HuH-7 (cell line): Measurements from ENCODE around the gene BTAF1.

Experiments
- DNase-seq: peaks from one replicate; pipeline ENCODE4 v3.0.0; 2011; ENCODE audit warnings: low spot score

The BTAF1 gene

DNA sequence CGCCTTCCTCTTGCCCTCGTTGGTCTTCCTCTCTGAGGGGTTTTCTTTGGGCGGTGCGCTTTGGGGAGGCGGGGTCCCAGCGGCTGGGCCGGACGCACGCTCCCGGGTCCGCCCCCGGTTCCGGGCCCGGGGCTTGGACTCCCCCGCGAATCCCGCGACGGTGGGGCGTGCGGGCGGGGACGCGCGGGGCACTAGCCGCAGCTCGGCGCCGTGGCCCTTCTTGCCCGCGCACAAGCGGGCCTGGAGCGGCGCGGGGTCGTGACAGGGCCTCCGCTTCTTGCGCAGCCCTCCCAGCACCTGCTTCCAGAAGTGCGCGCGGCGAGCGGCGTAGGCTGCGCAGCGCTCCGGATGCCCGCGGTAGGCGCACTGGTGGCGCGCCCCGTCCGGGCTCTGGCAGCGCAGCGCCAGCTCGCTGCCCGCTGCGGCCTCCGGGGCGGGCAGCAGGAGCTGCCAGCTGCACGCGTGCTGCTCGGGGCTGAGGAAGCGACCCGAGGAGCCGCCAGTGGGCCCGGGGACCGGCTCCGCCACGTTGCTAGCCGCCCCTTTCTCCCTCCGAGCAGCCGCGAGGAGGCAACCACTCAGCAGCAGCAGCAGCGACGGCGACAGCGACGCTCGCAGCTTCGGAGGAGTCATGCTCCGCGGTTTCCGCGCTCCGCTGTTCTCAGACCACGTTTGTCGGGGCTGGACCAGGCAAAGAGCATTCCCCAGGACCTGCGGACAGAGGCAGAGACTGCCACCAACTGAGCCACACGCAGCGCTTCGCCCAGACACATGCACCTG is 15.0 kb upstream of the BTAF1 start:
- peak; percentile 81 for DNase-seq

DNA sequence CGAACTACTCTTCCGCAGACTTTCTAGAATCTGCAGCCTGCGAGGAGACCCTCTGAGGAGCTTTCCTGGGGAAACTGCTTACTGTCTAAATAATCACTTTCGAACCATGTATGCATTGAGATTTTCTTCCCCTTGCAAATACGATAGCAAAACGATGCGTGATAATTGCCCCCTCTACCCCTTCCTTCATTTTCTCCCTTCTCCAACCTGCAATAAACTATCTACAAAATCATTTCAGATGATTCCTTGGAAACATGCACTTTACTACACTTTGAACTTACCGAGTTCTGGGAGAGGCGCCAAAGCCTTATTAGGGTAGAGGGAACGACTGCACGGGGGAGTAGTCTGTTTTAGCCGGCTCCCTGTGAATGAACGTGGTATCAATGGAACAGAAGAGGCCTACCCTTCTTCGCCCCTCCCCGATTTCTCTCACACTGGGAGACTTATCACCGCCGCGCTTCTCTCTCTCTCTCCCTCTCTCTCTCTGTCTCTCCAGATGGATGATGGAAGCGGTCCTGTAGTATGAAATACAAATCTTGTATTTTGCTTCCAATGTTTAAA is 14.4 kb upstream of the BTAF1 start, which contains the start of gene FGFBP3:
Gene FGFBP3 (minus strand): TSS at position 370 of the 561 bp plus-strand sequence. CDS start 517 bp downstream, outside the sequence.
- no peak for DNase-seq

DNA sequence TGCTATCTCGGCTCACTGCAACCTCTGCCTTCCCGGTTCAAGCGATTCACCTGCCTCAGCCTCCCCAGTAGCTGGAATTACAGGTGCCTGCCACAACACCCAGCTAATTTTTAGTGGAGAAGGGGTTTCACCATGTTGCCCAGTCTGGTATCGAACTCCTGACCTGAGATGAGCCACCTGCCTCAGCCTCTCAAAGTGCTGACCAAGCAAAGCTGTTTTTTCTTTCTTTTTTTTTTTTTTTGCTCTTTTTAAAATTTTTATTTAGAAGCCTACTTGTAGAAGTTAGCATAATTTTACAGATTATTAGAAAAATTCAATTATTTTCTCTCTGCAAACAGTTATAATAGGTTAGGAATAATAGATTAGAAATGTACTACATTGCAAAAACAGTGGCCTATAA is 13.1 kb upstream of the BTAF1 start:
- no peak for DNase-seq

DNA sequence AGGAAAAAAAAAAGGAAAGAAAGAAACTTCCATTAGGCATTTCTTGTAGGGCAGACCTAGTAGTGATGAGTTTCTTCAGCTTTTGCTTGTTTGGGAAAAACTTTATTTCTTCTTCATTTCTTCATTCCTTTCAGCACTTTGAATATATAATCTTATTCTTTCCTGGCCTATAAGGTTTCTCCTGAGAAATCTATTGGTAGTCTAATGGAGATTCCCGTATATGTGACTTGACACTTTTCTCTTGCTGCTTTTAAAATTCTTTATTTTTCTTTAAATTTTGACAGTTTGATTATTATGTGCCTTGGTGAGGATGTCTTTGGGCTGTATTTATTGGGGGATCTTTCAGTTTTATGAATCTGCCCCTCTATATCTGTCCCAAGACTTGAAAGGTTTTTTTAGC is 3.9 kb upstream of the BTAF1 start:
- no peak for DNase-seq

DNA sequence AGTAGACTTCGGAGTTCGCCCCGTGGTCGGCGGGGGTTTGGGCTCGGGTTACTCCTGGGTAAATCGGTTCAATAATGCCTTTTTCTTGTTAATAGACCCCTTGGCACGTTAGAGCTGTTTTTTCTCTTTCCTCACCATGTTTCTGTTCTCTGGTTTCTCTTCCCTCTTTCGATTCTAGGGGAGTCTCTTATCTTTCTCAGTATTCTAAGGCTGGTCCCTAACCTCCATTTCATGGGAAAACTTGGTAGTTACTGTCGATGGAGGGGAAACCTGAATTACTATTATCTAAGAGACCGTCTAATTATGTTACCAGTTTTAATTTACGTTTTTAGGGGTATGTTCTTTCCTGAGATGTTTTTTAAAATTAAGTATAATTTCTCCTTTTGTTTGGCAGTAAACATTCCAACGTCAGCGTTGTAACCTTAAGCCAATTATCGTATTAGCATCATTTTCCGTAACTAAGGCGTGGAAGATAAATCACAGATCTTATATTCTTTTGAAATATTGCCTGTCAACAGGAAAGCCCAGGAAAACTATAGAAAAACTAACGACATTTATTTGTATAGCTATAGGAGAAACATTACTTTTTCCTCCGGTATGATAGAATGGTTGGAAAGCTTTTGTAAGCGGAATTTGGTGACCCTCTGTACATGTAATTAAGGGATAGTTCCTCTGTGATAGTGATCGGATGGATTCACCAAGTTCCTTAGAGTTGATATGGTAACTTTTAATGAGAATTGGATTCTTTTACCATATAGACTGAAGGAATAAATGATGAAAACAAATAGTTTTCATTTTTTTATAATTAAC is 847 bp downstream of the BTAF1 start:
- DNase-seq: no peak

DNA sequence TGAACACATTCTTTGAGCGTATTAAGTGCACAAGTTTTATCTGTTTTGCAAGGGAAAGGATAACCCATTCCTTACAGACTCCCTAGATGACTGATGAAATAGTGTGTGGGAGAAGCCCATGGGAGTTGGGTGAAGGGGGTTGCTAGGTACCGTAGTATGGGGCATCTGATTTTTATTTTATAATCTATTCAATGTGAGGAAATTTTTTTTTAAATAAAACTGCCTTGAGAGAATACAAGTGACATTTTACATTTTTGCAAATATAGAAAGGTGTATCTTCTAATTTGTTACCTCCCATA is 1.4 kb downstream of the BTAF1 start:
- no peak for DNase-seq

DNA sequence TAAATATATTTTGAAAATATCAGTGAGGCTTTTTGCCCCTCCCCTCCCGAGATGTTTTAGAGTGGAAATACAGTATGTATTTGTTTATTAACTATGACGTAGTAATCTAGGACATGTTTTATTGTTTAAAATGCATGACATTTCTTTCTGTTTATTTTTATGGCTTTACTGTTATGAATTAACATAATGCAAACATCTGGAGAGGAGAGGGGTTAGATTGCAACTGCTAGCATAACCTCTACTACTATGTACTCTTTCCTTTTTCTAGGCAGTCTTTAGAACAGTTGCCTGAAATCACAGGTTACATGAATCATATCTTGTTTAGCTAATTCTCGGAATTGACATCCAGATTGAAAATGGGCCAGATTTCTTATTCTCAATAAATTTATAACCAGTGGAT is 7.4 kb downstream of the BTAF1 start:
- no peak for DNase-seq

DNA sequence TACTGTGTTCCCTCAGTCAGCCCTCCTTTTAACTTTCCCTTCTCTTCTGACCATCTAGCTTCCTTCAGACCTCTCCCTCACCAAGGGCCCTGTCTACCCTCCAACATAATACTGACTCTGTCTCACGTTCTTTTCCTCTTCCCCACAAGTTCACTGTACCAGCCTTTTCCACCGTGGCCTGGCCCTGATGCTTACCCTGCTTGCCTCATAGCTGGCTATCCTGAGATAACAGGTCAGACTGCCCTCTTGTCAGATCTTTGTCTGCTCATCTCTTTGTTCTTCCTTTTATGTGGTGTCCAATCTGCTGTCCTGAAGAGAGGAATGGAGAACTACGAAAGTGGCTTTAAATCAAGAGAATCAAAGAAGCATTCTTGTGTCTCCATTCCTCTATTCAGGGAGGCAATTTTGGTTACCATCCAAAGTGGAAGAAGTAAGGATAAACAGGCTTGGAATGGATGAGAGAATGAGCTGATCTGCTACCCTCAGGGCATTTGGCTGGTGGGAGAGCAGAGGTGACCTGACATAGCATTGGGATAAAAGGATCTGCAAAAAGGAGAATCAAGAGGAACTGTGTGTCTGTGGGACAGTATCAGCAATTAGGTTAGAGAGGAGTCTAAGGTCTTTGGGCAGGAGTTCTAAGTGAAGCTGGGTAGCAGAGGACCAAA is 8.1 kb downstream of the BTAF1 start:
- no peak for DNase-seq

DNA sequence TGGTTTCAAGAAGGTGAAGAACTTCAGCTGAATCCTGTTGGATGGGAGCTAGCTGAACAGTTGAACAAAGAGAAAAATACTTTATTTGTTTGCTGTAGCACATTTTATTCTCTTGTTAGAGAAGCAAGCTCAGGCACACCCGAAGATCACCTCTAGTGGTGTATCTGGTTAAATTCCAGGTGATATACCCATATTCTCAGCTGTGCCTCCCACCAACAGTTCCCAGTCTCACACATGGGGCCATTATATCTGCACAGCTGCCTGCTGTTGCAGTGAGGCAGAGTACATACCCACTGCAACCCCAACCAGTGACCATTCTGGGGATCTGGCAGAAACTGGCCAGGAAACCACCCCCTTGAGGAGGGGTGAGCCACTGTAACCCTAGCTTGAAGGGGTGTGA is 9.2 kb downstream of the BTAF1 start:
- no peak for DNase-seq

DNA sequence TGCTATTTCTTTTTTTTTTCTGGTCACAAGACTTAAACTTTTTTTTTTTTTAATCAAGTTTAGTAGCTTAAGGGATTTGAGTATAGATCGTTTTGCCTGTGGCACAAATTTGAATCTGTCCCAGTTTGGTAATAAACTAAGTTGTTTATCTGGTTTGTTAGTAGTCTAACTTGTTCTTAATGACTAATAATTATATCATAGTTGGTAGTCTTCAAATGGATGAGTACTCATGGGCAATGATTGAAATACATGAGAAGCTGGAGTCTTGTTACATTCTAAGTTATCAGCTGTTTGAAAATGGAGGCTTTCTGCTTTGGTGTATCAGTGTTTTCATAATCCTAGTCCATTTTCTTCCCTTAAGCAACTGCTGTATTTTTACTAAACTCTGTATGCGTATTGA is 12.3 kb downstream of the BTAF1 start:
- DNase-seq: no peak

DNA sequence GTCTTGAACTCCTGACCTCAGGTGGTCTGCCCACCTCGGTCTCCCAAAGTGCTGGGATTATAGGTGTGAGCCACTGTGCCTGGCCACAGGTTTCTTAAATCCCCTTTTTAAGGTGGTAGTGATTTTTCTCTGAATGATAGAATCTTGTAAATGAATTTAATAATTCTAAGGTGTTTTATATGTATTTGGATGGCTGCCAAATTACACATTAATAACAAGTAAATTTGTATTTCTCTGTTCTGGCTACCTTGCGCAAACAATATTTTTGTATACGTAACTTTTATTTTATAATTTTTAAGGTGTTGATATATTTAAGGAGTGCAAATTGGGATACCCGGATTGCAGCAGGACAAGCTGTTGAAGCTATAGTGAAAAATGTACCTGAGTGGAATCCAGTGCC is 16.1 kb downstream of the BTAF1 start:
- DNase-seq: no peak

DNA sequence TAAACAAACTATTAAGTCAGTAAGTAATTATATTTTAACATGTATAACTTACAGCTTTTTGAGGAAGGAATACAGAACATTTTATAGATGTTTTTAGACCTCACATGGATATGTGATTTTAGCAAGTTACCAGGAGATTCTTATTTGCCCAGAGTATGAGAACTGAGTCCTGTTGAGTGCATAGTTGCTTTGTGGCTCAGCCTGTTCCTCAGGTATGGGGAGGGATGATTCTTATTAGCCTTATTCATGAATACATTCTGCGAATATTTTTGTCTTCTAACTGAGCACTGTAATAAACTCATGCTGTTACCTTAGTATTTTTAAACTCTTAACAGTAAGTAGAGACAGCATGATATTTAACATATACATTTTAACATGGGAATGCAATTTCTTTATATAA is 17.9 kb downstream of the BTAF1 start:
- no peak for DNase-seq

DNA sequence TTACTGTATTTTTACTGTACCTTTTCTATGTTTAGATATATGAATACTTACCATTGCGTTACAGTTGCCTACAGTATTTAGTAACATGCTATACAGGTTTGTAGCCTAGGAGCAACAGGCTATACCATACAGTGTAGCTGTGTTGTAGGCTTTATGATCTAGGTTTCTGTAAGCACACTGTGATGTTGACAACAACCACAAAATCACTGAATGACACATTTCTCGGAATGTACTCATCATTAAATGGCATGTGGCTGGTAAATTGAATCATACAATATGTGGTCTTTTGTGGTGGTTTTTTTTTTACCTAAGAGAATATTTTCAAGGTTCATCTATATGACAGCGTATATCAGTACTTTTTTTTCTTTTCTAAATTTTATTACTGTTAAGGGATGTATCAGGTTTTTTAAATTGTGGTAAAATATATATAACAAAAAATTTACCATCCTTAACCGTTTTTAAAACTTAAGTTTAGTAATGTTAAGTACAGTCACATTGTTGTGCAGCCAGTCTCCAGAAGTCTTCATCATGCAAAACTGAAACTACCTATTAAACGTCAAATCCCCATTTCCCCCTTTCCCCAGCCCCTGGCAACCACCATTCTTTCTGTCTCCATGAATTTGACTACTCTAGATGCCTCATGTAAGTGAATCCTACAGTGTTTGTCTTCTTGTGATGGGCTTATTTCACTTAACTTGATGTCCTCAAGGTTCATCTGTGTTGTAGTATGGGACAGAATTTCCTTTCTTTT is 21.5 kb downstream of the BTAF1 start:
- DNase-seq: no peak

DNA sequence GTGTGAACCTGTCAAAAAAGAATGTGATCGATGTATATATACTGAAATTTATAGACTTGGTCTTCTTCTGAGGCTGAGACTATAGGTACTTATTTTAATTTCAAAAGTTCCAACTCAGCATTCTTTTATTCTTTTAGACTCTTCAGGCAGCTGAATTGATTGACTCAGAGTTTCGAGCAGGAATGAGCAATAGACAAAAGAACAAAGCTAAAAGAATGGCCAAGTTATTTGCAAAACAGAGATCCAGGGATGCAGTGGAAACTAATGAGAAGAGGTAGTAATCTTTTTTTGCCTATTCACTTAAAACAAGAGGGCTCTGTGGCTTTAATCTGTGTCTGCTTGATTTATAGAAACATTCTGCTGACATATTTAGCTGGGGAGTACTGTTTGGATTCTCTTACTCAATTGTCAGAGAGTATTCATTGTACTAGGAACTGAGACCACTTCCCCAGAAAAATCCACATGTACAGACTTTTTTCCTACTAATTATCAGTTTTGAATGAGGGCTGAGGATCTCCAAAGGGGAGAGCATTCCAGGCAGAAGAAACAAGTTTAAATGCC is 30.1 kb downstream of the BTAF1 start:
- DNase-seq: peak; percentile 5

DNA sequence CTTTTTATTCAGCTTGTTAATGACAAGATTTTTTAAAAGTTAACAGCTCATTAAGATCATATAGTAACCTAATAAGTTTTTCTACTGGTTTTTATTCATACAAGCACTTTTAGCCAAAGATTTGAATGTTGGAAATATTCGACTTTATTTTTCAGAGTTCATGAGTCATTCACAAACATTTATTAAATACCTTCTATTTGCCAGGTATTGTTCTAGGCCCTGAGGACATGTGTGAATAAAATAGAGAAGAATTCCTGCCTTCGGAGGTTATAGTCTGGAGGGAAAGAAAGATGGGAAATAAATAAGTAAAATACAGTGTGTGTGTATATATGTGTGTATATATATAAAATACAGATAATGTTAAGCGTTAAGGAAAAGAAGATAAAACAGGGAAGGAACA is 31.5 kb downstream of the BTAF1 start:
- DNase-seq: no peak

DNA sequence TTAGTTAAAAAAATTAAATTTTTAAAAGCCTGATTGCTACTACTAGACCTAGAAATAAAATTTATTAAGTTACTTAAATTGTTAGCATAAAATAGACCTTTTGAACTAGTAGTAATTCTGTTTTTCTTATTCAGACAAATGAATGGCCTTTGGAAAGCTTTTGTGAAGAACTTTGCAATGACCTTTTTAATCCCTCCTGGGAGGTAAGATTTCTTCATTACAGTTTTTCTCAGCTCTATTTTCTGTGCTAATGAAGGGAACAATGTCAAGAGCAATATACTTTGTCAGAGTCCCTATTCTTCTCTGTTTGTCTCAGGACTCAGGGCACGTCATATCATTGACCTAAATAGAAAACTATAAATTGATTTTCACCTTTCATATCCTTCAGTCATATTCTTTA is 33.5 kb downstream of the BTAF1 start:
- DNase-seq: no peak

DNA sequence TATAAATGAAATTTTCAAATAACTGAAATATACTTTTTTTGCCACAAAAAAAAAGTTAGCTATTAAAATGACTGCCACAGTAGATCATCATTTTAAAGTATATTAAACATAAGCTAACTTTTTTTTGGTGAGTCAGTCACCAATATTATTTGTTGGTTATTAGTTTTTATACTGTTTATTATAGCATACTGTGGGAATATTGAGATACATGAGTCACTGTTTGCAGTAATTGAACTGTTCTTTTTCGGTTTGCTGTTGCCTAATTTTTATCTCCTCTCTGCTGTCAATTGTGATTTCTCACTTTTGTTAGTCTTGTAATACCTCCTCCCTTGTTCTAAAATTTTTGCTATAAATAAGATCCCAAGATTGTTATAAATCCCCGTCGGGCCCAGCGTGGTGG is 45.7 kb downstream of the BTAF1 start:
- DNase-seq: no peak

DNA sequence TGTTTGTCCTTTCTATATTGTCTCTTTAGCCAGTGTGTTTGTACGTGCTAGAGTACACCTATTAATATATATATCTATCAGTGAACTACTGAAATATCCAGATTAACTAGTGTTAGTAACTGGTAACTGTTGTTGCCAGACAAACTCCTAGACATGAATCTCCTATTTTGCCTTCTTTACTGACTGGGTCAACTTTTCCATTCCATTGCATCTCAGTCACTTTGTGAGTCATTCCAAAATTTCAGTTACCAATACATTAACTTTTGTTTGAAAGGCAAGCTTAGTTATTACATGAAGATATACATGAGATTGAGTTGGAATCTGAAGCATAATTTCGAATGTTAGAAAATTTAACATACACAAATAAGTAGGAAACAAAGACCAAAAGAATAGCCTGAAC is 51.4 kb downstream of the BTAF1 start:
- no peak for DNase-seq

DNA sequence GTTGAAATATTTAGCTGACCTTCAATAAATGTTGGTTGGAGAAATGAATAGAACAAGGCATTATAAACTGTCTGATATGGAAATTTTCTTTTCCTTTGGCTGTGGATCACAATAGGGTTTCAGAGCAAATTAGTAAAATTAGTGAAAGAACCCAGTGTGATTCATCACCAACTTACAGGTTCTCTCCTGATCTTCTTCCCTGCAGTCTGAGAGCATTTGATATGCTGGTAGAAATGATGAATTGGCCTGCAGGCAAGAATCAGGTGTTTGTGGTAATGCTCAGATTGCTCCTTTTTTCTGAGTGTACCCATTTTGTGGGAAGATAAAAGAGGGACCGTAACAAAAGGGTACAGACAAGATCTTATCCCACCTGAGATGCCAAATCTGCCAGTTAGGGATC is 51.9 kb downstream of the BTAF1 start:
- no peak for DNase-seq

DNA sequence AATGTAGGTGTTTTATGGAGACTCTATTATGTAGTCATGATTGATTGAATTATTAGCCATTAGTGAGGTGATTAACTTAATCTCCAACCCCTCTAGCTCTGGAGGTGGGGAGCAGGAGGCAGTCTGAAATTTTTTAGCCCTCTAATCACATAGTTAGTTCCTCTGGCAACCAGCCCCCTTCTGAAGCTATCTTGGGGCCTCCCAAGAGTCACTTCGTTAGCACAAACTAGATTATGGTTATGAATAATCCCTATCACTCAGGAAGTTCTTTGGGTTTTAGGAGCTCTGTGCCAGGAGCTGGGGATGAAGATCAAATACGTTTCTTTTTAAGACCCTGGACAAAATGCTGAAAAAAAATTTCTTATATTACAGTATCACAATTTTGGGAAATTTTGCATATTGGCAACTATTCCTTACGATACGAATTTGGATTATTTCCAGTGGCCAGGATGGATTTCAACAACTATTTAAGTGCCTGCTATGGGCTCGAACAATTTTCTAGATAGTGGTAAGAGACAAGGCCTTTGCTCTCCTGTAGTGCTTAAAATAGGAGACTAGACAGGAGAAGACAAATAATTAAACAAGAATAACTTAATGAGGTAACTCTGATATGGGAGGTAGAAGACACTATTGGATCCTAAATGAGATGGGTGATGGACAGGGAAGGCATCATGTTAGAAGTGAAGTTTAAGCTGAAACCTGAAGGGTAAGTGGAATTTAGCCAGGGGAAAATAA is 52.9 kb downstream of the BTAF1 start:
- no peak for DNase-seq

DNA sequence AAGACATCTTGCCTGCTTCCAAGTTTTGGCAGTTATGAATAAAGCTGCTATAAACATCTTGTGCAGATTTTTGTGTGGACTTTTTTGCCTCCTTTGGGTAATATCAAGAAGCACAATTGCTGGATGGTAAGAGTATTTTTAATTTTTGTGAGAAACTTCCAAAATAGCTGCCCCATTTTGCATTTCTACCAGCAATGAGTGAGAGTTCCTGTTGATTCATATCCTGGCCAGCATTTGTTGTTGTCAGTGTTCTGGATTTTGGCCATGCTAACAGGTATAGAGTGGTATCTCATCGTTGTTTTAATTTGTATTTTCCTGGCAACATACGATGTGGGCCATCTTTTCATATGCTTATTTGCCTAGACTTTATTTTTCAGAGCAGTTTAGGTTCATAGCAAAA is 53.9 kb downstream of the BTAF1 start:
- DNase-seq: no peak
